HG02870 (cell line): ENCODE measurements around the gene CDC25C.

Source experiments
- ATAC-seq: cut with Tn5 transposase; IDR thresholded peaks from one replicate; pipeline ENCODE4 v1.9.1; 2021; ENCODE audit warnings: mild to moderate bottlenecking, moderate library complexity; ENCODE audit not compliant: unreplicated experiment

CDC25C gene

DNA sequence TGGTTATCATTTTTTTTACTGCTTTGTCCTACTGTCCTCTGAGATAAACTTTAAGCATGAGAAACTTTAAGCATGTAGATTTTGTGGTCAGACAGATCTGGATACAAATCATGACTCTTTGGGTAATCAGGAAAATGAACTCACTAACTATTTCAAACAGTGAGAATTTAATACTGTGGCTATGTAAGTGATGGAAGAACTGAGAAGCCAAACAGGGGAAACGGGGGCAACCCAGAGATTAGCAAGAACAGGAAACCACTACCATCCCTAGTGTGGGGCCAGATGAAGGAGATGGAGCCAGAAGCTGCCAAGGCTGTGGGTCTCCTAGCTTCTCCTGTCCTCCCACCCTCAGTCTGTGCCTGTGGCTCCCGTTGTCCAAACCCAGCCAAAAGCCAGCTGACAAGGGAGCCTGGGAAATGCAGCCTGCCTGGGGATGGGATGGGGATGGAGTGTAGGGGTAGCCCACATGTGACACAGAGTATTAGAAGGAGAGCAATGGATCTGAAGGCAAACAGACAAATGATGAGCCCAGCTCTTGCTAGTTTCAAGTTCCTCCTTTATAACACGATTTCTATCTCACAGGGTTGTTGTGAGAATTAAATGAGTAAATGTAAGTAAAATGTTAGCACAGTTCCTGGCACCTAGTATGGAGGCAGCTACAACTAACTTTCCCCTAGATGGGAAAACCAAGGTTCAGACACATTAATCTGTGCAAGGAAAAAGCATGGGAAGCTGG, 90.8 kb downstream of the CDC25C start:
- ATAC-seq: no peak

DNA sequence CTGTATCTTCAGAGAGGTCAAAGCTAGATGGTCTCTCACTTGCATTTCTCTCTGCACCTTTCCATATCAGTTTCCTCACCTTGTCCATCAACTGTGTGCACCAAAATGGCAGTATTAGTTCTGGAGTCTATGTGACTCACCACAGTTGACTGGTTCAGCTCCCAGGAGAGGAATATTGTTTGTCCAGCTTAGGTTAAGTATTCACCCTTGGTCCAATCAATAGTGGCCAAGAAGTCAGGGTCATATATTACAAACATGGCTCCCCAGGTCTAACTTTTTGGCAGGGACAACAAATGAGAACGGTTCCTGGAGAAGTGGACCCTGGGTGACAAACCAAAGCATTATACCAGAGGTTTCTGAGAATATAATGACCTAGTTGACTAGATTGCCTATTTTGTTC, 93.6 kb downstream of the CDC25C start:
- ATAC-seq: no peak
